NCI-H1092 treated with DMSO at 0.1 percent for 48 hours (cell line): ENCODE data around the gene FUT7.

Experiments
- DNase-seq: peaks from one replicate; lab custom pipeline; 2025; lab: John Stamatoyannopoulos, UW

The FUT7 gene

DNA sequence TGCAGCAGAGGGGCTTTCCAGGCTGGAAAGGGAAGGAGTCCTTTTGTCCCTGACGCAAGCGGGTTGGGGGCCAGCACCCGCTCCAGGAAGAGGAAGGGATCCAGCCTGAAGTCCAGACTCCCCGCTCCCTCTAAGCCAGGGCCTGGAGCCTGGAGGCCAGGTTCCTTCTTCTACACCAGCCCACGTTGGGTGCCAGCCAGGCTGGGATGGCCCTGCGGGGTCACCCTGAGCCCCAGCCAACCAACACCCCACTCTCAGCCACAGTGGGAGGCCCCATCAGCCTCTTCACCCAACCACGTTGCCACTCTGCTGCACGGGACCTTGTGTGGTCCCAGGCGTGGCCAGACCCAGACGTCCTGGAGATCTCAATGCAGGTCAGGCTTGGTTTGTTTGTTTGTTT lies 970 bp upstream of the FUT7 start:
- DNase-seq = no peak

DNA sequence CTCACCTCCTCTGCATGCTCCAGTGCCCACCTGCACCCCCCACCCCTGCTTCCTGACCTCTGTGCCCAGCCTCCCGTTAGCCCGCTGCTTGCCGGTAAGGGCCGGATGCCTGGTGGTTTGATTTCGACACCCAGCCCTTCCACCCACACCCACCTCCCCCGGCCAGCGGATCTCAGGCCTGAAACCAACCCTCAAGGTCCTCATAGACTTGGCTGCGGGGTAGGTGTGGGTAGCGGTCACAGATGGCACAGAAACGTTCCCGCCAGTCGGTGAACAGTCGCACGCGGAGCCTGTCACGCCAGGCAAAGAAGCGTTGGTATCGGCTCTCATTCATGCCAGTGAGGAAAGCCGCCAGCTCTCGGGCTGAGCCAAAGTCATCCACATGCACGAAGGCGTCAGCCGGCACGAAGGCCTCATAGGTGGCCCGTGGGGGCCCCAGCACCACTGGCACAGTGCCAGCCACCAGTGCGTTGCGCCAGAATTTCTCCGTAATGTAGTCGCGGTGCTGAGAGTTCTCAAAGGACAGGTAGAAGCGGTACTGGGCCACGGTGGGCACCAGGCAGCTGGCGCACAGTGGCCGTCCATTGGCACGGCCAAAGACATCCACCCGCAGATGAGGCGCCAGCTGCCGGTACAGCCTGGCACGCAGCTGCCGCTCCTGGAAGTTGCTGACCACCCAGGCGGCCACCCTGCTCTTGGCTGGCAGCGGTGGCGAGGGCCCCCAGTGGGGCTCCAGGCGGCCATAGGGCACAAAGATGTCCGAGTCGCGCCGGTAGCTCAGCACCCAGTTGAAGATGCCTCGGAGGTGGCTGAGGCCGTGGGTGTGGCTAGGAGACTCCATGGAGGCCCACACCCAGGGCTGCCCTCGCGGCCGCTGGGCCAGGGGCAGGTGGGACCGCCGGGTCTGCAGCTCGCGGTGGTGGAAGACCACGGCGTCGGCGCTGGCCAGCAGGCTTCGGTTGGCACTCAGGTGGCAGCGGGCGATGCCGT lies 1.1 kb downstream of the FUT7 start:
- no peak for DNase-seq

DNA sequence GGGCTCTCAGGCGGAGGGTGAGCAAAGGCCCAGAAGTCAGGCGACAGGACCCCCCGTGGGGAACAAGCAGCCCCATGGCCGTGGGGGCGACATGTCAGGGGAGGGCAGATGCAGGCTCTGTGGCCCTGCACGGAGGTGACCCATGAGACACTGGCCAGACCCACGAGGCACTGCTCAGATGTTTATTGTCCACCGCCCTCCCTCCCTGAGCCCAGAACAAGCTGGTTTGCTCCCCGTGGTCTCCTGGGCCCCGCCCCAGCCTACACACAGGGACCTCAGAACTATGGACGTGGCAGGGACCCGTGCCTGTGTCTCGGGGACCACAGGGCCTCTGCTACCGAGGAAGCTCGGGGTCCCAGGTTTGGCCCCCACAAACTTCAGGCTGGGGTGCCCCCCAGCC lies 1.9 kb downstream of the FUT7 start:
- no peak for DNase-seq

DNA sequence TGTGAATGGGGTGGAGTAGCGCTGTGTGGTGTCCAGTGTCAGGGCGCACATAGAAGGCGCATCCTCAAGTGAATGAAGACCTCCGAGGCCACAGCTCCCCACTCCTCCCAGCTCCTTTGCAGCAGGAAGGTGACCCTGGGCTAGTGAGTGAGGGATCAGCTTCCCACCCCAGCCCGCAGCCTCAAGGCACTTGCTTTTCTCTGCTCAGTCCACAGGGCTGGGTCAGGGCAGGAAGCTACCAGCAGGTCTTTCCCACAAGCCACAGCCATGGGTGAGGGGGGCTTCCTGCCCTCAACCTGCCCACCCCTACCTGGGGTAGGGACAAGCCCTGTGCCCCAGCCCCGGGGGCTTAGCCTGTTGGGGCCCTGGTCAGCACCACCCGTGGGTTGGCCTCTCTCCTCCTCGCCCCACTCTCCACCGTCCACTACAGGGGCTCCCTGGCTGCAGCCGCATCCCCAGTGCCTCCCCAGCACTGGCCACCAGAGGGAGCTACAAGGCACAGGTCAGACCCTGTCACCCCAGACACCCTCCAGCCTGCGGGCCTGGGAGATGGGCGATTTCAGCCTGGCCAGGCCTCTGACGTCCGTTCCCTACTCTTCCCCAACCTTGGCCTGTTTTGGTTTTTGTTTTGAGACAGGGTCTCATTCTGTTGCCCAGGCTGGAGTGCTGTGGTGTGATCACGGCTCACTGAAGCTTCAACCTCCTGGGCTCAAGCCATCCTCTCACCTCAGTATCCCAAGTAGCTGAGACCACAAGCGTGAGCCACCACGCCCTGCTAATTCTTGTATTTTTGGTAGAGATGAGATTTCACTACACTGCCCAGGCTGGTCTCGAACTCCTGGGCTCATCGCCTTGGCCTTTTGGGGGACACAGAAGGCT lies 2.6 kb downstream of the FUT7 start:
- peak; percentile 49 for DNase-seq

DNA sequence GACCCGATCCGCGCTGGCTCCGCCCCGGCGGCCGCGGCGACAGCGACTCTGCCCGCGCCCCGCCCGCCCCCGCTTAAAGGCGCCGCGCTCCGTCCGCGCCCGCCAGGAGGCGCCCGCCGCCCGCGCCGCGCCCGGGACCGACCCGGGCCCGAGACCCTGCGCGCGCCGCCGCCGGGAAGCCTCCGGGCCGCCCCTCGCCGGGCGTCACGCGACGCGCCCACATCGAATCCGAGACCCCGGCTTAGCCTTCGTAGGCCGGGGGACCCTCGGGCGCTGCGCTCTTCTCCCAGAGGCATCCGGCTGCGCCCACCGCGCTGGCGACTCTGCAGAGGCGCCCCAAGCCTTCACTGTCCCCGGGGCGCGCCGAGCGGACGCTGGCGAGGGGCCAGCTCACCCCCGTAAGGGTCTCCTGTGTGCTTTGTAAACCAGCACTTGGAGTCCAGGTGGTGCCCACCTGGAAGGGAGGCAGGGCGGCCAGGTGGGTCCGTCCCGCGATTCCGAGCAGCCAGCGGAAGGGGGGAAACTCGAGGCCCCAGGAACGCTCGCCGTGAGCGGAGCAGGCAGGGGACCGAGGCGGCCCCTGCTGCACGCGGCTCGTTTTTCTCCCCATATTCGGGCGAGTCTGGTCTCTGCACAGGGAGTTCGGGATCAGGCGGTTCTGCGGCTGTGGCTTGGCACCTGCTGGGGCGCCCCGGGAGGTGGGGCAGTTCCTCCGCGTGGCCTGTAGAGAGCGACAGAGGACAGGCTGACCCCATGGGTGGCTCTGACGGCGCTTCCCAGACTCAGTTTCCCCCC lies 3.4 kb downstream of the FUT7 start:
- DNase-seq = peak; percentile 44

DNA sequence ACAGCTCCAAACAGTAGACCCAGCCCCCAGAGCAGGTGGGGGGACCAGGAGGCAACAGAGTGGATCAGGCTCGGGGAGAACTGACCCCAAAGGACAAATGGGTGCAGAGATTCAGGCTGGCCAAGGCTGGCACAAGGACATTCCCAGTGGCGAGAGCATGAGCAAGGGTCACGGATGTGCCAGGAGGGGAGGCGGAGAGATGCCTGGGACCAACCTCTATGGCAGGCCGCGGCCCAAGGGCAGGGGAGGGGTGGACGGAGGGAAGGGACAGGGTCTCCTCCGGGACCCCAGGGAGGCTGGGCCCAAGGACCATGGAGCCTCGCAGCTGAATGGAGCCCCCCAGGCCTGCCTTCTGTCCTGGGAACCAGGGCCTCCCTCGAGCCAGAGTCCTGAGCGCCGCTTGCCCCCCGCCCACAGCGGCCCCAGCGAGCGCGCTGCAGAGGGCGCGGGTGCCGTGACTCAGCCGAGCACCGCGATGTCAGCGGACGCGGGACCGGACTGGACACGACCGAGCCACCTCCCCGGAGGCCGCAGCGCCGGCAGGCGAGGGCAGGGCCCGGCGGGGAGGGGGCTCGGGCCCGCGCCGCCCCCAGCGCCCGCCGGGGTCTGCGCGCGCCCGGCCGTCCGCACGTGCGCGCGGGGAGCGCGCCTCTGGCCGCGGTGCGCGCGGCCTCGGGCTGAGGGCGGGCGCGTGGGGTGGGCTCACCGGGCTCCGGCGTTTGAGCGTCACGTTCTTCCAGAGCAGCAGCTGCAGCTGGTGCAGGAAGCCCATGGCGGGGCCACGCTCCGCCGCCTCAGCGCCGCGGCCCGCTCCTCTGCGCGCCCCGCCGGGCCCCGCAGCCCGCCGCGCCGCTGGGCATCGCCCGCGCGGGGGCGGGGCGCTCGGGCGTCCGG lies 4.3 kb downstream of the FUT7 start, which contains the start of gene ABCA2:
Gene ABCA2 (minus strand): TSS at position 869 of the 894 bp plus-strand sequence. CDS start 97 bp downstream, at position 772.
- DNase-seq = no peak

DNA sequence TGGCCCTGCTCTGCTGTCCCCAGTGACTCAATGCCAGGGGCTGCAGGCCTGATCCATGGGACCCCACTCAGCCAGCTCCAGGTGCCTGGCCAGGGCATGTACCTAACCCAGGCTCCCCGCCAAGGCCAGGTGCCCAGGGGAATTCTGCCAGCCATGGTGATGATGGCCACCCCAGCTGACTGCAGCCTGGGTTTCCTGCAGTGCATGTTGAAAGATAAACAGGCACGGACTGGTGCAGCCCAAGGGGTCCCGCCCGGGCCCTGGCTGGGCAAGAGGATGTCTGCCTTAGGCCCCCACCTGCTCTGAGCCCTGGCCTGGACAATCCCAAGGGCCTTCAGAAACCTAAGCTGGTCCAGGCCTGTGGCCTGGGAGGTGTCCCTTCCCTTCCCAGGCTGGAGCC lies 5.1 kb downstream of the FUT7 start:
- peak; percentile 22 for DNase-seq

DNA sequence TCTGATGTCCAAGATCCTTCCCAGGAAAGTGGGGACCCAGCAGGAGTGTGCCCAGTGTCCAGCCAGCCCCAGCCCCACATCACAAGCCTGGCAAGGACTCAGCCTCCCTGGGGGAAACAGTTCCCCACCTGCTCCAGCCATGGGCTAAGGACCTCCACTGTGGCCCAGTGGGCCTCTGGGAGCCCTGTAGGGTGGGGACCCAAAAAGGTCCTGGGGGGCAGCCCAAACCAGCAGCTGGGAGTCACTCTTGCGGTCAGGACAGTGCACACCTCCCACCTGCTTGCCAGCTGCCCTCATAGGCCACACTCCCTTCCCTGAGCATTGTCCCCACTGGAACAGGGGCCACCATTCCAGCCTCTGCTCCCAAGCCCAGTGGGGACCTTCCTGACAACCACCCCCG lies 5.5 kb downstream of the FUT7 start:
- DNase-seq = no peak

DNA sequence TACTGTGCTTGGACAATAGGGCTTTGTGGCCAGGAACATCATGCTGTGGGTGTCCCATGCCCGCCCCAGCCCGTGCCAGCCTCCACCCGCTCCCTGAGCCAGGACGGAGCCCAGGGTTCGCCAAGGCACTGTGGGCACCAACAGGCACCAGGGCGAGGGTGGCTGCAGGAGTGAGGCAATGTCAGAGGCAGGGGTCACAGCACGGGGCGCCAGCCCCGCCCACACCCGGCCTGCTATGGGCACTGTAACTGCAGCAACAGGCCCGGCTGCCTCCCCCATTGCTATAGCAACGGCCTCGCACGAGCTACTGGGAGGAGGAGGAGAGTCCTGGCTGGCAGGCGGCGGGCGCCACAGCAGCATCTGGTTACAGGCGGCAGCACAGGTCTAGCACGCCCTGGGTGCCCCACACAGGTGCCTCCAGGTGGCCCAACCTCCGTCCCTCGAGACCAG lies 6.3 kb downstream of the FUT7 start:
- DNase-seq = peak; percentile 21

DNA sequence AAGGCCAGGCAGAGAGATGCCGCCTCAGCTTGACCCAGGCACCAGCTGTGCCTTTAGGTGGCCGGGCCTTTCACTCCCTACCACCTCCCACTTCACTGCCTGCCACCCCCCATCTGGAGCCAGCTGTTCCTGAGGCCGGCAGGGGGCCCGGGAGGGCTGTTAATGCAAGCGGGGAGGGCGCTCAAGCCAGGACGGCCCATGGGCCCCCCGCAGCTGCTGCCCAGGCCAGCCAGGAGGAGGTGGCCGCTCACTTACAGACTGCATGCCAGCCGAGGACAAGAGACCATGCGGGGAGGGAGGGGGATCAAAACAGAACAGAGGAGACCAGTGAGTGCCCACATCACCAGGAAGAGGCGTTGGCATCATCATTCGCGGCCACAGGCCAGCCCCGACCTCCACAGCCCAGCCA lies 8.3 kb downstream of the FUT7 start:
- no peak for DNase-seq

DNA sequence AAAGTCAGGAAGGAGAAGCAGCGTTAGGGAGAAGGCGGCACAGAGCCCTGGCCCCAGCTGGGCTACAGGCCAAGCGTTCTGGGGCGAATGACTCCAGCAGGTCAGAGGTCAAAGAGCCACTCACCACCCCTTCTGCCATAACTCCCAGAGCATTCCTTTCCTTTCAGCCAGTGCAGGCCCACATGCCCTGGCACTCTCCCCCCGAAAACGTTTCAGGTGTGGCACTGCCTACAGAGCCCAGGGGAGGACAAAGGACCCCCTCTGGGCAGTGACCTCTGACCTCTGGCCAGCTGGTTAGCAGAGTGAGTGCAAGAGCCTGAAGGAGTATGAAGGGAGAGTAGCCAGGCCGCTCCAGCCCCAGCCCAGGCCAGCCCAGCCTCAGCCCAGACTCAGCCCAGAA lies 8.7 kb downstream of the FUT7 start:
- DNase-seq = no peak

DNA sequence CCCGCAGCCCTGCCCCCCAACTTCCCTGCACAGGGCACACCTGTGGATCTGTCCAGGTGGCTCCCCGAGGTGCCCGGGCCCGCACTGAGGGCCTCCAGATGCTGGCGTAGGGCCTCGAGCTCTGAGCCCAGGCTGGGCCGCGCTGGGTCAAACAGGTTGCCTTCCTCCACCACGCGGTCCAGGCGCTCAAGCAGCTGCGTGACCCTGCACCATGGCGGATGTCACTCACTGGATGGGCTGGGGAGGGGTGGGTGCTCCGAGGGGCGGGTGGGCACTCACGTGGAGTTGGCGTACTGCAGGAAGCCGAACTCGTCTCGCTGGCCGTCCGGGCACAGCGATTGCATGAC lies 9.3 kb downstream of the FUT7 start:
- no peak for DNase-seq

DNA sequence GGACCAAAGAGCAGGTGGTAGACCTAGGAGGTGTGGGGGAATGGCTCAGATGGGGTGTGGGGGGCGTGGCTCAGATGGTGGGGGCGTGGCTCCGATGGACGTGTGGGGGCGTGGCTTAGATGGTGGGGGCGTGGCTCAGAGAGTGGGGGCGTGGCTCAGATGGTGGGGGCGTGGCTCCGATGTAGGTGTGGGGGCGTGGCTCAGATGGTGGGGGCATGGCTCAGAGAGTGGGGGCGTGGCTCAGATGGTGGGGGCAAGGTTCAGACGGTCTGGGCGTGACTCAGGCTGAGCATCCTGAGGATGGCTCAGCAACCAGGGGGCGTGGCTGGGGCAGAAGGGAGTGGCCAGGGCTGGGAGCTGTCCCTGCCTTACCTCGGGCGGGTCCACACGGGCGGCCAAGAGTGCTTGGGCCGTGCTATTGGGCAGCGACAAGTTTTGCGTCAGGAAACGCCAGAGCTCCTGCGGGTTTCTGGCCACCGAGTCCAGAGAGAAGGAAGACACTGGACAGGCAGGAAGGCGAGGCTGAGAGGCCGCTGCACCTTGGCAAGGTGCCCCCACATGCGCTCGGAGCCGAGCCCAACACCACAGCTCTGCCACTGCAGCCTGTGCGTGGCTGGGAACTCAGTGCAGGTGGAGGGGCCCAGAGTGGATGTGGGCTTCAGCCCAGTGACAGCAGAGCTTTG lies 9.8 kb downstream of the FUT7 start:
- no peak for DNase-seq

DNA sequence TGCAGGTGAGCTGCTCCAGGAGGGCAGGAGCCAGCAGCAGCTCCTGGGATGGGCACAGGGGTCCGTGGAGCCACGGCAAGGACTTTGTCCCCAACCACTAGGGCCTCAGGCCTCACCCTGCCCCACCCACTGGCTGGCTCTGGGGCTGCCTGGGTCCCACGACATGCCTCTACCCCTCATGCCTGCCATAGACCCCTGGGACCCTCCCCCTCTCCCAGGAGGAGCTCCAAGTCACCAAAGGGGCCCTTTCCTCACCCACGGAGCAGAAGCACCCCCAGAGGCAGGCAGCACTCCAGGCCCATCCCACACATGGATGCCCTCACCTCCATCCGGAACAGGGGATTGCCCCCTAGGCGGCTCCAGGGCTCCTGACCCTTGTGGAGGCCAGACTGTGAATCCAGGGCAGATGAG lies 10.3 kb downstream of the FUT7 start:
- DNase-seq = no peak

DNA sequence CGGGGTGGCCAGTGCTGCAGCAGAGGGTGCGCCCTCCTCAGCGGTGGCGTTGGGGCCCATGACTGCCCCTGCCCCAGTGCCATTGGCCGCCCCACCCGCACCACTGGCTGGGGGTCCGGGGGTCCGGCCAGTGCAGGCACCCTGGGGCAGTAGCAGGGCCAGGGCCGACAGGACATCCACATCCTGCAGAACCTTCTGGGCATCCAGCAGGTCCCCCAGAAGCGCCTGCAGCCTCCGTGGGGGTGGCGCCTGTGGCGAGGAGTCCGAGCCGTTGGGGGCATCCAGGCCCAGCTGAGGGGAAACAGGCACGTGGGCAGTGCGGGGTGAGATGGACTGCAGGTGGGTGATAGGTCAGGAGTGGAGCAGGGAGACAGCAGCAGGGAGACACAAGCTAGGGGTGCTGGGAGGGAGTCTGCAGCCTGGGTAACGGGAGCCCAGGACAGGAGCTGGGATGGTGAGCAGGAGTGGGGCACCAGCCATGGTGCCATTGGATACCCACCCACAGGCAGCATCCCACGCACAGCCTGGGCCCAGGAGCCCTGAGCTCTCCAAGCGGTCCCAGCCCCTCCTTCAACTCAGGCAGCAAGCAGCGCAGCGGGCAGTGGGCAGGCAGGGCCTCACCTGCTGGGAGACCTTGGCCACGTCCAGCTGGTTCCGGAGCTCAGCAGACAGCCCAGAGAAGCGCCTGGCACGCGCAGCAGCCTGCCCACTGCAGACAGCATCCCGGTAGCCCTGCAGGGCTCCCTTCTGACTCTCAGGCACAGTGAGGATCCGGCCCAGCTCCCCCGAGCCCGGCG lies 10.9 kb downstream of the FUT7 start:
- no peak for DNase-seq

DNA sequence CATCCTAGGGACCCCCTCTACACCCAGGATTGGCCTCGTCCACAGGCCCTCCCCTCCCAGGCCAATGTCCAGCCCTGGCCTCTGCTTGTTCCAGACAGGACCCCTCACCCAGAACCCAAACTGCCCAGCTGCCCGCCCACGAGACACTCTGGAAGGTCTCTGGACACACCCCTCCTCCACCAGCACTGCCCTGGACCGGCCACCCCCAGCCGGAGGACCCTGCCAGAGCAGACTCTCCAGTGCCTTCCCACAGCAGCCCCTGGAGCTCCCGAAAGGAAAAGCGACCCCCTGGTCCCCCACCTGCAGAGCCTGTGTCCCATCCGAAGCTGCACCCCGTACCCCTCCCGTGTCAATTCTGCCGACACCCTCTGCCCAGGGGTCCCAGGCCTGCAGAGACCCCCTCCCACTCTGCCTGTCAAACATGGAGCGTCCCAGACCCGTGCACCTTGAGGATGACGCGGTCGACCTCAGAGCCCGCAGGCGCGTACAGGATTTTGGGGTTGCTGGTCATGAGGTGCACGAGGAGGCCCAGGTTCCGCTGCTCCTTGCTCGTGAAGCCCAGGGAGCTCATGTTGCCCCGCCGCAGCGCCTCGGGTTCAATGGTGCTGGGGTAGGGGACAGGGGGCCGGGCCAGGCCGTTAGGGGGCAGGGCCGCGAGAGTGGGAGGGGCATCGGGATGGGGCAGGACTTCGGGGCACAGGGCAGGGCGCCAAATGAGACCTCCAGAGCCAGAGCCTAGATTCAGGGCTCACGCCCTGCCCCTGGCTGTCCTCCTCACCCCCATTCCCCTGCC lies 11.8 kb downstream of the FUT7 start:
- no peak for DNase-seq

DNA sequence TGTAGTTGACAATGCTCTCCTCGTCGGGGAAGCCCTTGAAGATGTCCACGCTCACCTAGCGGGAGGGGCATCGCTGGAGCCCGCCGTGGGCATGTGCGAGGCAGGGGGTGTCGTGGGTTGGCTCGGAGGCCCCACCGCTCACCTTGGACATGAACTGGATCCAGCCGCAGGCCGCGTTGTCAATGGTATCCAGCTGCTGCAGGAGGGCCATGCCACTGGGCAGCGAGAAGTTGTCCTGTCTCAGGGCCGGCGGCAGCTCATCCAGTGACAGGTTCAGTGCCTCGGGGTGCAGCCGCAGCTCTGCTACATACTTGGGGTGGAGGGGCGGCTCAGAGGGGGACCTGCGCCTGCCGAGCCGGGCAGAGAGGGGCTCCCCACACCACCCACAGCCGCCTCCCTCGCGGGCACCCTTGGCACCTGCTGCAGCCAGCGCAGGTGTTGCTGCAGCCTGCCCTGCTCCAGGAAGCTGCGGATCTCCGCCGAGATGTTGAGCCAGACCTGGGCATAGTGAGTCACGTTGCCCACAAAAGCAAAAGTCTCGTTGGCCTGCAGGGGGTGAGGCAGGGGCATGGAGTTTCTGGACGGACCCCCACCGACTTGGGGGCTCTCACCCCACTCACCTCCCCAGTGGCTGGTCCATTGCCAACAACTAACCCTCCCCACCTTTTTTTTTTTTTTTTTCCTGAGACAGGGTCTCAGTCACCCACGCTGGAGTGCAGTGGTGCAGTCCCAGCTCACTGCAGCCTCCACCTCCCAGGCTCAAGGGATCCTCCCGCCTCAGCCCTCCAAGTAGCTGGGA lies 12.9 kb downstream of the FUT7 start:
- DNase-seq = no peak
